Measurements from ENCODE around the gene FPR3. TPM values are rescaled to one million over a fixed set of nuclear protein-coding genes. Genes with fewer than 3 reads are reported as not detected.
A peak's percentile ranks its signal among the peaks of the same experiment; 100 is the strongest.

The FPR3 gene
- total RNA-seq, 1 experiment from 2014 or later, result not detected

DNA sequence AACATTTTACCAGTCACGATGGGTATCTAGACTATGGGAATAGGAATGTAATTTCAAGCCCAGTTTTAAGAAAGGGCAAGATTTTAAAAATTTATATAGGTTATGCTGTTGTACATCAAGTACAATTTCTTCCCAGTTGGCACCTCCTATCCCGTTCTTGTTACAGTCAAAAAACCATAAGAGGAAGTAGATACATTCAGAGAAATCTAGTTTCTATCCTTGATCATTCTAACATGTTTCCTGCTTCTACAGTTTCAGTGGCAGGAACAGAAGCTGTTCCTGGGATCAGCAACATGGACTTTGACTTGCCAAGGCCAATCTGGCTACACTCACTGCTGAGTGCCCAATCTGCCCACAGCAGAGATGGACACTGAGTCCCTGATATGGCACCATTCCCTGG is 14.7 kb upstream of the FPR3 start:
- Mint-ChIP-seq H3K4me1 (ENCODE audit: low read depth, unreplicated experiment) (no peaks in the 10 kb centered on the region), H3K27ac (ENCODE audit: unreplicated experiment) (no peak overlapping the region), H3K9me3 (ENCODE audit: unreplicated experiment) (peaks cover 8% of the 10 kb centered on the region), H3K27me3 (ENCODE audit: insufficient read depth, unreplicated experiment) (no peaks in the 10 kb centered on the region), H3K36me3 (ENCODE audit: insufficient read depth, unreplicated experiment) (no peaks in the 10 kb centered on the region), H3K4me3 (ENCODE audit: unreplicated experiment) (no peak overlapping the region)
- no TSS peak for BruUV-seq (replicated peaks)
- H3K4me3 ChIP-seq (ENCODE audit: low read depth, low read length), result no peak overlapping the region
- CTCF ChIA-PET, result no interaction called here
- intact Hi-C loops (cut with micrococcal nuclease; ENCODE audit: unreplicated experiment), result no loop called here
- POLR2A ChIA-PET, result no interaction called here
- H3K9me3 ChIP-seq, result no peaks in the 10 kb centered on the region; the same call in 1 of the 2 replicates
- no peaks in the 10 kb centered on the region for H3K27me3 ChIP-seq (replicated peaks; ENCODE audit: control insufficient read depth, insufficient read depth, low read length)
- TF ChIP-seq, protein P1, sequence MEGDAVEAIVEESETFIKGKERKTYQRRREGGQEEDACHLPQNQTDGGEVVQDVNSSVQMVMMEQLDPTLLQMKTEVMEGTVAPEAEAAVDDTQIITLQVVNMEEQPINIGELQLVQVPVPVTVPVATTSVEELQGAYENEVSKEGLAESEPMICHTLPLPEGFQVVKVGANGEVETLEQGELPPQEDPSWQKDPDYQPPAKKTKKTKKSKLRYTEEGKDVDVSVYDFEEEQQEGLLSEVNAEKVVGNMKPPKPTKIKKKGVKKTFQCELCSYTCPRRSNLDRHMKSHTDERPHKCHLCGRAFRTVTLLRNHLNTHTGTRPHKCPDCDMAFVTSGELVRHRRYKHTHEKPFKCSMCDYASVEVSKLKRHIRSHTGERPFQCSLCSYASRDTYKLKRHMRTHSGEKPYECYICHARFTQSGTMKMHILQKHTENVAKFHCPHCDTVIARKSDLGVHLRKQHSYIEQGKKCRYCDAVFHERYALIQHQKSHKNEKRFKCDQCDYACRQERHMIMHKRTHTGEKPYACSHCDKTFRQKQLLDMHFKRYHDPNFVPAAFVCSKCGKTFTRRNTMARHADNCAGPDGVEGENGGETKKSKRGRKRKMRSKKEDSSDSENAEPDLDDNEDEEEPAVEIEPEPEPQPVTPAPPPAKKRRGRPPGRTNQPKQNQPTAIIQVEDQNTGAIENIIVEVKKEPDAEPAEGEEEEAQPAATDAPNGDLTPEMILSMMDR (IDR thresholded peaks at IDR 0.05; ENCODE audit: insufficient read depth in 1 of 2, low read depth in 1 of 2, low read length in 1 of 2, severe bottlenecking in 1 of 2, unreplicated experiment in 1 of 2), result no peak
- no peaks in the 10 kb centered on the region for H3K36me3 ChIP-seq (ENCODE audit: control insufficient read depth, insufficient read depth, low read length)
- DNase-seq, result no peak
- H3K4me1 ChIP-seq, result no peaks in the 10 kb centered on the region

DNA sequence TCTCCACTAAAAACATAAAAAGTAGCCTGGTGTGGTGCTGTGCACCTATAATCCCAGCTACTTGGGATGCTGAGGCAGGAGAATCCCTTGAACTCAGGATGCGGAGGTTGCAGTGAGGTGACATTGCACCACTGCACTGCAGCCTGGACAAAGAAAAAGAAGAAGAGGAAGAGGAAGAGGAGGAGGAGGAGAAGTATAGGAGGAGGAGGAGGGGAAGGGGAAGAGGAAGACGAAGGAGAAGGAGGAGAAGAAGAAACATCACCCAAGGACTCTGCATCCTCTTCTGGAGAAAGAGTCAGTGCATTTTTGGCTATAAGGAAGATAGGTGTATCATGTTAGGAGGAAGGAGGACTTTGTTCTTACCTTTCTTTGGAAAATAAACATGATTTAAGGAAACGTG is 13.0 kb upstream of the FPR3 start:
- Histone ChIP-seq H3K9me3 (no peaks in the 10 kb centered on the region), H3K4me3 (ENCODE audit: low read depth, low read length) (no peak overlapping the region), H3K36me3 (ENCODE audit: control insufficient read depth, insufficient read depth, low read length) (no peaks in the 10 kb centered on the region), H3K4me1 (no peaks in the 10 kb centered on the region), H3K27me3 (replicated peaks; ENCODE audit: control insufficient read depth, insufficient read depth, low read length) (no peaks in the 10 kb centered on the region)
- no peaks in the 10 kb centered on the region for H3K27me3 Mint-ChIP-seq (ENCODE audit: insufficient read depth, unreplicated experiment)
- POLR2A ChIA-PET, result no interaction called here
- CTCF ChIA-PET, result no interaction called here
- no peak overlapping the region for H3K4me3 Mint-ChIP-seq (ENCODE audit: unreplicated experiment)
- no peaks in the 10 kb centered on the region for H3K4me1 Mint-ChIP-seq (ENCODE audit: low read depth, unreplicated experiment)
- TF ChIP-seq, protein P1 (IDR thresholded peaks at IDR 0.05; ENCODE audit: insufficient read depth in 1 of 2, low read depth in 1 of 2, low read length in 1 of 2, severe bottlenecking in 1 of 2, unreplicated experiment in 1 of 2), result no peak
- no peaks in the 10 kb centered on the region for H3K36me3 Mint-ChIP-seq (ENCODE audit: insufficient read depth, unreplicated experiment)
- no peak for DNase-seq
- no peaks in the 10 kb centered on the region for H3K9me3 Mint-ChIP-seq (ENCODE audit: unreplicated experiment)
- H3K27ac Mint-ChIP-seq (ENCODE audit: unreplicated experiment), result no peak overlapping the region
- intact Hi-C loops (cut with micrococcal nuclease; ENCODE audit: unreplicated experiment), result loop anchor here (2.0 kb wide), 1 partner anchor 69 kb away; no protein-coding TSS in a partner anchor
- no TSS peak for BruUV-seq (replicated peaks)

DNA sequence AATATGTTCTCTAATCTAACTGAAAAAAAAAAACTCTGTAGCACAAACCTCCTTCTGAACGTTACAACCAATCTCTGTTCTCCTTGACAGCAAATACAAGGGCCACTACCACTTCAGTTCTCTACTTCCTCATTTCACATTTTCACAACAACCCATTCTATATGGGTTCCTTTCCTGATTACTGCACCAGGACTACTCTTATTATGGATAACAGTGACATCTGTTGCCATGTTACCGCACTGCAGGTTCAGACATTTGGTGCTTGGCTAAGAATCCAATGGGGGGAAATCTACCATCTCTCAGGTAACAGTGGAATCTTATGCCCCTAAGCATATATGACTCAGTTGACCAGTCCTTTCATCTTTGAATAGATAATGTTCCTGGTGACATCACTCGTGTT is 11.6 kb upstream of the FPR3 start:
- no peaks in the 10 kb centered on the region for H3K4me1 Mint-ChIP-seq (ENCODE audit: low read depth, unreplicated experiment)
- Histone ChIP-seq H3K36me3 (ENCODE audit: control insufficient read depth, insufficient read depth, low read length) (no peaks in the 10 kb centered on the region), H3K27me3 (replicated peaks; ENCODE audit: control insufficient read depth, insufficient read depth, low read length) (no peaks in the 10 kb centered on the region), H3K9me3 (no peaks in the 10 kb centered on the region), H3K4me1 (no peaks in the 10 kb centered on the region), H3K4me3 (ENCODE audit: low read depth, low read length) (no peak overlapping the region)
- TF ChIP-seq, protein P1 (IDR thresholded peaks at IDR 0.05; ENCODE audit: insufficient read depth in 1 of 2, low read depth in 1 of 2, low read length in 1 of 2, severe bottlenecking in 1 of 2, unreplicated experiment in 1 of 2), result no peak
- peak in 1 of 2 experiments; percentile 7 for DNase-seq
- no TSS peak for BruUV-seq (replicated peaks)
- ChIA-PET POLR2A (no interaction called here), CTCF (no interaction called here)
- H3K27me3 Mint-ChIP-seq (ENCODE audit: insufficient read depth, unreplicated experiment), result no peaks in the 10 kb centered on the region
- H3K4me3 Mint-ChIP-seq (ENCODE audit: unreplicated experiment), result no peak overlapping the region
- no peaks in the 10 kb centered on the region for H3K36me3 Mint-ChIP-seq (ENCODE audit: insufficient read depth, unreplicated experiment)
- peaks cover 13% of the 10 kb centered on the region for H3K9me3 Mint-ChIP-seq (ENCODE audit: unreplicated experiment)
- intact Hi-C loops (cut with micrococcal nuclease; ENCODE audit: unreplicated experiment), result loop anchor here (2.0 kb wide), 1 partner anchor 71 kb away; no protein-coding TSS in a partner anchor
- H3K27ac Mint-ChIP-seq (ENCODE audit: unreplicated experiment), result no peak overlapping the region
